Right kidney (tissue), 1 donor: ENCODE results near the gene ALPP.
"Not testable (repeated sequence)": the region's sequence is repeated elsewhere in the genome, so short reads cannot be mapped to it uniquely, and the experiment has no call there.

Experiments used
- DNase-seq: peaks from one replicate; pipeline ENCODE4 v3.0.0-alpha.2; 2016

The ALPP gene

GRCh38 chr2:232341061-232341738 lies 37.4 kb upstream of the ALPP start:
- DNase-seq: no peak

DNA sequence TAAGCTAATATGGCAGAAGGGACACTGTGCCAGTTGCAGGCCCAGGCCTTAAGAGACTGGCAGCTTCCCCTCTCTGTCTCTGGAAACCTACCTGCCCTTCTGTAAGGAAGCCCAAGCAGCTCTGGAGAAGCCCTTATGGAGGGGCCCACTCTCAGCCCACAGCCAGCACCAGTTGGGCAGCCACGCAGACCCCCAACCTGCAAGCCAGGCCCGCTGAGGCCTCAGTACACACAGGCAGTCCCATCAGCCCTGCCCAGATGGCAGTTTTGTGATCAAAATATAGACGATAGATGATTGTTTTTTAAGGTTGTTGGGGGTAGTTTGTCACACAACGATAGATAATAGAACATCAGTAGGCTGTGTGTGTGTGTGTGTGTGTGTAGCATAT lies 36.8 kb upstream of the ALPP start:
- DNase-seq: no peak

DNA sequence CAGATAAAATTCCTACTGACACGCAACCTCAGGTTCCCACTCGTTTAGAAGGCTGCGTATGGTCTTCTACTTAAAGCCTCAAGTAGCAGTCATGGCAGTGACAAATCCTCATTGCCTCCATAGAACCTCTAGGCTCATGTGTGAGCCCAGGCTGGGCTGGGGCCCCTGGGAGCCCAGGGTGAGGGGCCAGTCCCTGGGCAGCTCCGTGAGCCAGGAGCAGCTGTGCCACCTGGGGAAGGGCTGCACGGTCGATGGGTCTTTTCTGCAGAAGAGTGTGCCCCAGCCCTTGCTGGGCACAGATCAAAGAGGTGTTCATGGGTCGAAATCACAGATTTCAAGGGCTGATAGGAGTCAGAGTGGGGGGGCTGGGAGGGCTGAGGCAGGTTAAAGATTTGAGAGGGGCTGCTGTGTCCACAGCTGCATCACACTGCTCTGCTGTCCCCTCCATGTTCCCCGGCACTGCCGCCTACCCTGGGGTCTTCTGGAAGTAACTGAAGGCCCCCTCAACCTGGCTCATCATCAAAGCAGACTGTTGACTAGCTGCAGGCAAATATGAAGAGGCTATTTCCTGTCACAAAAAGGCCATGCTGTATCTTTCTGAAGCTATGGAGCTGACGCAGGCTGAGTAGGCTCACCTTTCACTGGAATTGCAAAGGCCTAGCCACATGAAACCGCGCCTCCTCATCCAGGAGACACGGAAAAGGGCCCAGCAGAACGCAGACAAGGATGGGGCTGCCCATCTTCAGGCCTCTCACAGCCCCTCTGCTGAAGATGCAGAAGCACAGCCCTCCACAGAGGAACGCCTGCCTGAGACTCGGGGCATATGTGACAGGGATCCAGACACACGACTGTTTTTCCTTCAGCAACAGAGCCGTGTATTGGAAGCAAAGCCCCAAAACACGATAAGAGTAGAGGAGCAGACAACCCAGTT lies 35.7 kb upstream of the ALPP start:
- DNase-seq: no peak

- DNase-seq: no peak
Observed at GRCh38 chr2:232343821-232344220, 34.7 kb upstream of the ALPP start.

GRCh38 chr2:232345251-232345650 lies 33.3 kb upstream of the ALPP start:
- no peak for DNase-seq

DNA sequence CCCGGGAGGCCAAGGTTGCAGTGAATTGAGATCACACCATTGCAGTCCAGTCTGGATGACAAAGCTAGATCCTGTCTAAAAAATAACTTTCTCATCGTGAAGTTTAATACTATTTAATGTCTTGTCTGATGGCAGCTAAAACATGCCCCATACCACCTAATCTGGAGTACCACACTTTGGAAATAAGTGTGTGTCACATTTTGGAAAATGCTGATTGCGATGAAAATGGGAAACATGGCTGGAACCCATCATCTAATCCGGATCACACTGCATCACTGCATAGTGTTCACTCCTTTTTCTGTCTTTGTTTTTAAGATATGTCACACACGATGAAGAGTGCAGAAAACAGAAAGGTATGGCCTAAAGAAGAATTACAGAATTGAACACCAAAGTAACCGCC lies 31.2 kb upstream of the ALPP start:
- DNase-seq: no peak

GRCh38 chr2:232348936-232349335 lies 29.6 kb upstream of the ALPP start:
- no peak for DNase-seq

GRCh38 chr2:232349546-232349945 lies 29.0 kb upstream of the ALPP start:
- DNase-seq: no peak

- no peak for DNase-seq
Observed at GRCh38 chr2:232349946-232350635, 28.5 kb upstream of the ALPP start.

DNA sequence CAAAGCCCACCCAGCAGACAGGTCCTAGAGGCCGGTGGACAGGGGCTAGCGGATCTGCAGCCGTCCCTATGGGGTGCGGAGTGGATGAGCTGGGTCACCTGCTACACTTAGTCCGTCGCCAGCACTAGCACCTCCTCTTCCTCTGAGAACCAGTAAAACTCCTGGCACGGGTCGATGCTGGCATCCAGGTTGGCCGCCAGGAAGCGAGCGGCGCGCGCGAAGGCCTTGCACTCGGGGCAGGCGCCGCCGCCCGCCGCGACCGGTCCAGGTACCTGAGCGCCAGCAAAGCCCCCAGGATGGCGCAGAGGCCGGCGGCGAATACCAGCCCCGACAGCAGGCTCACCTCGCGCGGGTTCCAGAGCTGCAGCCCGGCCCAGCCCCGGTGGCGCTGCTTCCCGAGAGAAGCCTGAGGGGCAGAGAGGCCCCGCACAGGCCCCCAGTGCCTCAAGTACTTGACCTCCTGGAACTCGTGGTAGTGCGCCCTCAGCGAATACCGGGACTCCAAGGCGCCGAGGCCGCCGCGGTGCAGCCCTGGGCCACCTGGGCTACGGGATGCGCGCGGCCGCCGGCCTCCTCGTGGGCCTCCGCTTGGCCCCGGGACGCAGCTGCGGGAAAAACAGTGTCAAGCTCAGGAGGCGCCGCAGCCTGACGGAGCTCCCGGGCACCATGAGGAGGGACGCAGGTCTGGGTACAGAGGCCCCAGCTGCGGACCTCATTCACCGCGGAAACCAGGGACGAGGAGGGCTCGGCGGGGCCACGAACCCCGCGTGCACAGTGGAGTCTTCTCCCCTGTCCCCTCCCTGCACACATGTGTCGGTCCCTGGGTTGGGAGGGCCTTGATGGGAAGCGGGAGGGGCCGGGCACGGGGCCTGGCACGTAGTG lies 27.5 kb upstream of the ALPP start:
- DNase-seq: no peak

- peak; percentile 29 for DNase-seq
Observed at GRCh38 chr2:232351686-232352510, 26.7 kb upstream of the ALPP start.

DNA sequence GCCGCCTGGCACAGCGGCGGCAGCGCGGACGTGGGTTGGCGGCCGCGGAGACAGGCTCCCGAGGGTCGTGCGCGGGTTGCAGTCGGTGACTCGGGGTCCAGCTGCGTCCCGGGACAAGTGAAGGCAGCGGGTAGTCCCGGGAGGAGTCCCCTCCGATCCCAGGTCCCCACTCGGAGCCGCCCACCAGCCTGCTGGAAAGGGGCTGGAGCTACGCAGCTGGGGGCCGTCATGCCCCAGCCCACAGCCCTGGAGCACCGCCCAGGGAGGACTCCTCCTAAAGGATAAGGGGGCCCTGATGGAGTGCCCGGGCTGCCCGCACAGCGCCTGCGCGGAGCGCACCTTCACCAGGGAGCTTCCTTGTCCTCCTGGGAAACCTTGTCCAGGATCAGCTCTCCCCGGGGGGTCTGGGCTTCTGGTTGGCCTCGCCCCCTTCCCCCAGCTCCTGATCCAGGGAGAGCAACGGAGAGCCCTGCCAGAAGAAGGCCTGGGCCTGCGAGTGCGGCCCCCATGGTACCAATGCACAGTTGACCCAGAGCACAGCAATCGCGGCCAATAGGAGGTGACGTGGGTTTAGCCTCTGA lies 25.9 kb upstream of the ALPP start:
- no peak for DNase-seq

DNA sequence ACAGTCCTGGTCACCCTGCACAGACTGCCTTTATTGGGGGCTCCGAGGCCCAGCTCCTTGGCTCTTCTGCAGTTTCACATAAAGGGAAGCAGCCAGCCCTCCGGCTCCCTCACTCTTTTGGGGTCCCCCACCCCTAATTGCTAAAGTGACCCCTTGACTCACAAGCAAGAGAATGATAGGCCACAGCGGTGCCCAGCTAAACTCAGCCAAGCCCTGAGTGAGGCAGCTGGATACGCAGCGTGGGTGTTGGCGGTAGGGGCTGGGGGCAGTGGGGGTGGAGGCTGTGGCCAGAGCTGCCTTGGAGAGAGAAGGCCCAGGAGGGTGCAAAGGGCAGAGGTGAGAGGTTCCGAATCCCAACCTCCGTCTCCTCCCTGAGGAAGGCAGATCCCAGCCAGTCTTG lies 25.5 kb upstream of the ALPP start:
- no peak for DNase-seq

DNA sequence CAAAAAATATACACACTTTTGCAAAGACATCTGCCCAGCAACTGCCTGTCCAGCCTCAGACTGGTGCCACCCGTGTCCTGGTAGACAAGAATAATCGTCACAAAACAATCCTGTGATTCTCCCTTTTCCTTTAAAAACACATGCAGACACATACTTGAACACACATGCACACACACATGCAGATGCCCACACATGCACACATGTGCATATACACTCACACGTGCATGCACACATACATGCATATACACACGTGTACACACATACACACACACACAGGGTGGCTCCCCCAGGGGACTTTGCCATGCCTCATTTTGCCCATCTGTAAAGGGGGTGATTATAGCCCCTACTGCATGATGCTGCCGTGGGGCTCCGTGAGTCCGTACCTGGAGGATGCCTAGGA lies 24.9 kb upstream of the ALPP start:
- no peak for DNase-seq

- no peak for DNase-seq
Observed at GRCh38 chr2:232354069-232354468, 24.5 kb upstream of the ALPP start.

GRCh38 chr2:232361646-232362045 lies 16.9 kb upstream of the ALPP start:
- DNase-seq: no peak

GRCh38 chr2:232362174-232362900 lies 16.2 kb upstream of the ALPP start:
- DNase-seq: no peak

GRCh38 chr2:232363064-232363783 lies 15.3 kb upstream of the ALPP start:
- not testable (repeated sequence) for DNase-seq
